HG02798 (cell line): ENCODE measurements around the gene FMNL2.

Experiments
- ATAC-seq: cut with Tn5 transposase; IDR thresholded peaks from one replicate; pipeline ENCODE4 v1.9.1; 2021; ENCODE audit warnings: mild to moderate bottlenecking; ENCODE audit not compliant: unreplicated experiment, poor library complexity

The FMNL2 gene

DNA sequence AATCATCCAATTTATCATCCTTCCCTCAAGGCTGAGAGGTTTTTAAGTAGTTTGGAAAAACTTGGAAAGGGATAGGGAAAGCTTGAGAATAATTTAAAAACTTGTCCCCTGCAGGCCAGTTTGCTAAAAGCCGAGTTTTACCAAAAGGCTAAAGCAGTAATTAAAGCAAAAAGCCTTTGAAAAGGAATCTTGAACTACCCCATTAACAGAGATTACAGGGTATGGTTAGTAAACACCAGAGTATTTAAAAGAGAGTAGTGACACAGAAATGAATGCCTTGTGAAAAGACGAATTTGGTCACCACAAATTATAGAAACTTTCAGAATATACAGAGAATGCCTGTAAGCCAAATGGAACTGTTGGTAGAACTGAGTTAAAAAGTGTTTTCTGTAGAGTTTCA lies 85.0 kb downstream of the FMNL2 start:
- no peak for ATAC-seq

DNA sequence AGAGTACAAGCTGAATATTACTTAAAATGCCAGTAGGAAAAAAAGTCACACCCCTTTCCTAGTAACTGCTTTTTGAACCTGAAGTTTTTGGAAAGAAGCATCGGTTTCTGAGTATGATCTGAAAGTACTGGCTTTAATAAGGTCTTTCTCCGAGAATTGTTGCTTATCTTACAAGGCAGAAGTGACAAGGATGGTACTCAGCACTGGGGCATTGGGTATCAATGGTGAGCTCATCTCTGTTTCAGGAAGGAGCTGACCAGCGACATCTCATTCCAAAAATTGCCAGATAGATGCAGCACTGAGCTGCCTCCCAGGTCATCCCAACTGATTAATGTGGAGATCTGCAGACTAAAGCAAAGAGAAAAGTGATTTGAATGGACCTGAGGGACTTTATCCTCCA lies 85.4 kb downstream of the FMNL2 start:
- ATAC-seq = no peak

DNA sequence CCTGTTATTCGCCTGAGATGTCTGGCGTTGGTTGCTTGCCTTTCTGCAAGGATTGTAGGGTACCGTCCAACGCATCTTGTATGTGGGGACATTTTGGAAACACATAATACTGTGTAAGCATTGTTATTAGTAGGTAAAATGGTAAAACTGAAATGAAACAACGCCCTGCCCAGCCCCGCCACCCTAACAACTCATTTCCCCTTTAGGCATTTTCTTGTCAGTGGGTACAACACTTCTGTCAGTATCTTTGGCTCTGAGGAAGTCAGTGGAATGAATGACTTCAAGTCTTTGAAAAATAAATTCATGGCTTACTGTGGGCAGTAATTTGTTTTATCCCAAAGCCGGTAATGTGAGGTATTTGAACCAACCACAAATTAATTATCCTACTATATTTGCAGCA lies 86.0 kb downstream of the FMNL2 start:
- no peak for ATAC-seq

DNA sequence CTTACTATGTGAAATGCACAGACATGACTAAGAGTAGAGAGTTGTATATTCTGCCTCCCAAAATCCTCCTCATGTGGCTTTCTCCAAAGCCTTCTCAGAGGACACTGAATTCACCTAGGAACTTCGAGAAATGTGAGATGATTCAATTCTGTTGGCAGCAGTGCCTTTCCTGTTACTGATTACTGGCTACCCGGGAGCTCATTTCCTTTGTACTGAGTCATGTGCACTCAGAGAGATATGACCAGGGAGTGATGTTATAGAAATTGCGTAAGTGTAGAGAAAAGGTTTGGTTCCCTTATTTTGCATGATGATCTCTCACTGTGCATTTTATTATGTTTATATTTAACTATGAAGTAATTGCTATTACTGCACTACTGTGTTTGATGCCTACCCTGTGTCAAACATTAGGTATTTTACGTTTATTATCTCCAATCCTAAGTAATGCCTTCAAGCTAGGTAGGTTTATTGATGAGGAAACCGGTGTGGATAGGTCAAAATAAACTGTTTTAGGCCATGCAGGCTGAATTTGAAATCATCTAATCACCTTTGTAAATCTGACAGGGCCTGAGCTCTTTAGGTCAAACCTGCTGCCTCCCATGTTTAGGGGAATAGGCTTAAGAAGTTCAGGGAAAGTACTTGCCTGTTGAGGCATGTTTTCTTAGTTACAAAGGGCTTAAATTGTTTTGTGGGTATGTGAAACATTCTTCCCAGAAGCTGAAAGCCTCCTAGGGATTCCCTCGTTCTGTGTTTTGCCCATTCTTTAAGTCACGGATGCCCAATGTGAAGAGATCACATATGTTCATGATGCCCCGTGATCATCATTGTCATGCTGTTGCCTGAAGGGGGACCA lies 86.8 kb downstream of the FMNL2 start:
- ATAC-seq = peak; percentile 59

DNA sequence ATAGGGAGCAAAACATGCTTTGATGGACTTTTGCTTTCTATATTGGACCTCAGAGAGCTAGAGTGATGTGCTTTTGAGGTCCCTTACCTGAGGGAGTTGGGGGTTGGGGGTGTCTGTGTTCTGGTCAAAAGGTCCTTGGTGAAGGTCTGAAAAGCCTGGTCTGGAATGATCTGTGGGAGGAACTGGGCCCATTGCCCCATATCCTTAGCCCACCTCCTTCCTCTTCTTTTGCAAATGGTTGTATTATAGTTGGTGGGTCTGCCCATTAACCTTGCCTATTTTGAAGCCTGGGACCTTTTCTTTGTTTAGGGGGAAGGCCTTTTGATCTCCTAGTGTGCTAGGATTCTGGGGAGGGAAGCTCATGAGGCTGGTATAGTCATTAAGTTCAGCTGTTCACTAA lies 88.7 kb downstream of the FMNL2 start:
- ATAC-seq = no peak

DNA sequence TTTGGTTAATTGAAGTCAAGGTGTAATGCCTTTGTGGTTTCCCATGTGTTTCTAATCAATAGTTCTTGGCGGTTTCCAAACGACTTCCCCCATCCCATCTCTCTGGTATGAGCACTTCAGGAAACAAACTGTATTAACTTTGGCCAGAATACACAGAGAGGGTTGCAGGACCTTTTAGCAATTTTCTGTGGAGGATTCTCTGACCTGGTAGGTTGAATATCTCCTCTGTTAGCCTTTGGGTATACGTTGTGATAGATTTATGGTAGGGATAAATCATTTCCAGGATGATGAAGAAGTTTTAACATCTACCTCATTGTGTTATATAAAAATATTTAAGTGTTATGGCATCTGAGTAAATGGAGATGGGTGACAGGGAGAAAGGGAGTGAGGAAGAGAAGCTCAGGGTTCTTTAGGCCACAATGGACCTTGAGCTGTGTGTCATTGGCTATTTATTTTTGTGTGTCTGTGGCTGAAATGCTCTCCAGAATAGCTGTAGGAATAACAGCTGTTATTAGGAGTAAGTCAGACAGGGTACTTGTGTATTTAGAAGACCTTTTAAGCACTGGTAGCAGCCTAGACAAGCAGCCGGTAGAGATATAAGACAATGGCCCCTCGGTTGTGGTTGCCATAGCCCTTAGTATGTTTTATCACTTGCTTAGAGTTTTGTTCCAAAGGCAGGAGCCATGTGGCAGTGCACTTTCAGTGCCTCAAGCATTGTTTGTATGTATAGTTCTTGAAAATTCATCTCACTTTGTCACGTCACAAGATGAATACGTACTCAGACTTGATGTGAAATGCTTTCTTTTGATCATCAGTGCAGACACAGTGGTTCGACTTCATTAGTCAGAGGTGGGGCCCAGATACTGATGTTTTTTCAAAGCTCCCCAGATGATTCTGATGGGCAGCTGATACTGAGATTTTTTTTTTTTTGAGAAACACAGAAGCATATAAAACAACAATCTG lies 91.1 kb downstream of the FMNL2 start:
- no peak for ATAC-seq

DNA sequence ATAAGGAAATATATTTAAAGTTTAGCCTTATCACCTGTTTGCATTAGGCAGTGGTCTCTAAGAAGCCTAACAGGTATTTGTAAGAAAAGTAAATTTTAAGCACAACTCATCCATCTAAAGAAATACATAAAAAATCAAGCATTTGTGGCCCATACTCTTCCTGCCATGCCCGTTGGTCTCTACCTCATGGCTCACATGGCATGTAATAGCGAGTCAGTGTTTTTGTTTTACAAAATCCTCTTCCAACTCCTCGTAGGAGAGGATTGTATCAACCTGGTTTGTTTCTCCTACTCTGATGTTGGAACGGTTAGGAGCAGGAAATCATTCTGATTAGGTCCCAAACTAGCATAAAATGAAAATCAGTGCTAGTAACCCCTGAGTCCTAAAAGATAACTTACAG lies 91.8 kb downstream of the FMNL2 start:
- ATAC-seq = no peak

DNA sequence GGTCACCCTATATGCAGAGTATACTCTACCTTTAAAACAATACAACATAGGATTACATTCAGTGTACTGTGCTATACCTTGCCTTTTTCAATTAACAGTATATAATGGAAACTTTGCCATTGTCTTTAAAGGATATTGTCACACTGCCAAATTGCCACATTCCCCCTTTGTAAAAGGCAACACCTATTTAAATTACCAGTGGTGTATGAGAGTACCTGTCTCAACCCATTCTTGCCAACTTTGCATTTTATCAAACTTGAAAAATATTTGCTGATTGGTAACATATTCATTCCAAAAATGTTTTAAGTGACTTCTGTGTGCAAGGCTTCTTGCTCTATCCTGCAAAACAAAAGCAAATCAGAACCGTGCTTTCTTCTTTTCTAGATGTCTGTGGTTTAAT lies 92.9 kb downstream of the FMNL2 start:
- no peak for ATAC-seq

DNA sequence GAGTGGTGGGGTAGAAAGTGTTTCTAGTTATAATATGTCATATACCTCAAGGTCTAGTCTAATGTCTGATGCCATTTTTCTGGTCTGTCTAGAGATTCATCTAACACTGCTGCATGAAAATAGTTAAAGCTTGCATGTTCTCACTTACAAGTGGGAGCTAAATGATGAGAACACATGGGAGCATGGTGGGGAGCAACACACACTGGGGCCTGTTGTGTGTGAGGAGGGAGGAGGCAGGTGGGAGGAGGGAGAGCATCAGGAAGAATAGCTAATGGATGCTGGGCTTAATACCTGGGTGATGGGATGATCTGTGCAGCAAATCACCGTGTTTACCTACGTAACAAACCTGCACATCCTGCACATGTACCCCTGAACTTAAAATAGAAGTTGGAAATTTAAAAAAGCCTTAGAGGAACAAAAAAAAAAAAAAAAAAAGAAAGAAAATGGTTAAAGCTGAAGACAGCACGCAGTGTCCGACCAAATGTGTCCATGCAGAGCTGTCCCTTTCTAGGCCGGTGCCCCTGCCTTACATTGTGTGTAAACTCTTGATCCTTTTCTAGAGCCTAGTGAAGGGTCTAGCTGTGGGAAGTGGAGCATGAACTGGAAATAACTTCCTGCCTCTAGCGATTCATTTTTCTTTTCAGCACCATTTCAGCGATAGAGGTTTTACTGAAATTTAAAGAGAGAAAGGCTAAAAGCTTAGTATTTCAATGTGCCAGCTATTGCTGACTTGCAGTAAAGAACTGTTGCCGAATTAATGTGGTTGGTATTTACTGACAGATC lies 94.0 kb downstream of the FMNL2 start:
- ATAC-seq = no peak

DNA sequence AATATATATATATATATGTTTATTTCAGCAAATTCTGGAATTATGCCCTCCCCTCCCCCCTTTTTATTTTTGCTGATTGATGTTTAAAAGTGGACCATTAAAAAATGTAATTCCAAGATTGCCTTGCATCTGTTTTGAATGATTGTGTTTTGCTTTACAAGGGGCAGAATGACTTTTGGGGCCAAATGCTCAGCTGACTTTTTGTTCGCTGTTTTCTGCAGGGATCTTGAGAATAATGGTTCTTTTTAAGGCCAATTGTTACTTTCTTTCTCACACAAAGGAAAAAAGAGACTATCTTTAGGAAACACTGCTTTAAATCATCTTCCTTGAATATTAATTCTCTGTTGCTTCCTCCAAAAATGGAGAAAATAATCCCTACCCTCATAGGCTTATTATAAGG lies 95.9 kb downstream of the FMNL2 start:
- no peak for ATAC-seq

DNA sequence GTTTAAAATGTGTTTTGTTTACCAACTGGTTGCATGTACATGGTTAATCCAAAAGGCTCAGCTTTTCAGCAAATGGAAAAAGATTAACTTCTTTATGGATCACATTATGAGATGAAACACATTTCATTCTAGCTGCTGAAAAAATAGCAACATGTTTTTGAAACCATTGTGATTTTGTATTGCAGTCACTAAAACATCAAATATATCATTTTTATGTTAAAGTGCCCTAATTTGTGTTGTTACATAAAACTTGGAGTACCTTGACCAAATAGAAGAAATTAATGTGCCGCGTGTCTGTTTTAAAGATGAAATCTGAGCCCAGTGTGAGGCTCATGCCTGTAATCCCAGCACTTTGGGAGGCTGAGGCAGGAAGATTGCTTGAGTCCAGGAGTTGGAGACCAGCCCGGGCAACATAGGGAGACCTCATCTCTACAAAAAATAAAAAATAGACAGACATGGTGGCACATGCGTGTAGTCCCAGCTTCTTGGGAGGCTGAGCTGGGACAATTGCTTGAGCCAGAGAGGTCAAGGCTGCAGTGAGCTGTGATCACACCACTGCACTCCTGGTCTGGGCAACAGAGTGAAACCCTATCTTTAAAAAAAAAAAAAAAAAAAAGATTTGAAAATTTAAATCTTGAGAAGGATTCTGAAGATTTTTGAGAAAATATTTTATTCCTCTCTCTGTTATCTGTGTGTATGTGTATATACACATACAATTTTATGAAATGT lies 96.6 kb downstream of the FMNL2 start:
- ATAC-seq = no peak

DNA sequence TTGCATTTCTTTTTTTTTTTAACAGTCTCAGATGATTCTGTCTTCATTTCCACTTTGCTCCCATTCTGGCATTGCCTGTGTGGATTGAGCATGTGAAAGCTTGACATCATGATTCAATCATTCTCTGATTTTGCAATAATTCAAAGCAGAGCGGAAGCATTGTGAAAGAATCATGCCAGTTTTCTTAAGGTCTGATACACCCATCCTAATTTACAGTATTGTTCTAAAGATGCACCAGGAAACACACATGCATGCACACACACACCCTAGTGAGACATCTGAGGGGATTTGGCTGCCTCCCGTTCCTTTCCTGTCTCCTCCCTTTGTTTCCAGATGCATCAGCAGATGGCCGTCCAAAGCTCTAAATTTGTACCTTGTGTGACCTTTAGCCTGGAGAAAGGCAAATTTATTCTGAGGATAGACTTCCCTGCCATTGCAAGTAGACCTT lies 97.3 kb downstream of the FMNL2 start:
- no peak for ATAC-seq

DNA sequence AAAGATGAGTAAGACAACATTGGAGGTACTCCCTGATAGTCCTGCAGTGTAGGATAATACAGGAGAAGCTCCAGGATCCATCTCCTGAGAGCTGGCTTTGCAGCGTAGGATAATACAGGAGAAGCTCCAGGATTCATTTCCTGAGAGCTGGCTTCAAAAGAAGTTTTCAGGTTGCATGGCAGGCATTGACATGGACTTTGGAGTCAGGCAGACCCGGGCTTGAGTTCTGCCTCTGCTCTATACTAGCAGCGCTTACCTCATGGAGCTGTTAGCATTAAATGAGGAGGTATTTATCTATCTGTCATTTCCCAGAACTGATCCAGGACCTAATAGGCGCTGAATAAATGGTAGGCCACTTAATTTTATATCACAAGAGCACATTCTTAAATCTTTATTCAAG lies 97.8 kb downstream of the FMNL2 start:
- no peak for ATAC-seq

DNA sequence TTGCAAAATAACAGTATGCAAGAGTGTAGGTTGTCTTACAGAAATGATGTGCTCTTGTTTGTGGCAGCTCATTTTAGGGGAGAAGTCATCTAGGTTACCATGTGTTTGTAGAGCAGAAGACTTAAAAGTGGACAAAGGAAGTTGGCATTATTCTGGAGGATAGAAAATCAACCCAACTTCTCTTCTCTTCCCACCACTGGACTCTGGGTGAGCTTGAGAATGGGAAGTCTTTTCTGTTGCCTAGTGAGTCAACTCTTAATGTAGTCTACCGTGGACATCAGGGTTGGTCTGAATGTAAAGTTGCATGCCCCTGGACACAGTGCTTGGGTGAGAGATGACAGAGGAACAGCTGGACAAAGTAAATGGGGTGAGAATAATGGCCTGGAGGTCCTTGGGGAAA lies 98.3 kb downstream of the FMNL2 start:
- ATAC-seq = no peak

DNA sequence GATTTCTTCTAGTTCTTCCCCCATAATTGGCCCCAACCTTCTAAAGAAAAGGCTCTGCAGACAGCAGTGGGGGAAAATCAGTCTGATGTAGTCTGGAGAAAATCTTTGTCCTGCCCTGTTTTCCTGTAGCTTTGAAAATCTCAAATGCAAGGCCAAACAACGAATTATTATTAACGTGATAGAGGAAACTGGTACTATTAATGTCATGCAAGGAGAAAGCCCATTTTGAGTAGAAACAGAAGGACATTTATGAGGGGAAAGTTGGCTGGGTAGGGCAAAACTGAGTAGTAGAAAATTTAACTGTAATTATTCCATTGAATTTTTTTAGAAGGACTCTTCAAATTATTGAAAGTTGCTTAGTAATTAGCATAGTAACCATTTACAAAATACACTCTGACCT lies 98.8 kb downstream of the FMNL2 start:
- ATAC-seq = no peak

DNA sequence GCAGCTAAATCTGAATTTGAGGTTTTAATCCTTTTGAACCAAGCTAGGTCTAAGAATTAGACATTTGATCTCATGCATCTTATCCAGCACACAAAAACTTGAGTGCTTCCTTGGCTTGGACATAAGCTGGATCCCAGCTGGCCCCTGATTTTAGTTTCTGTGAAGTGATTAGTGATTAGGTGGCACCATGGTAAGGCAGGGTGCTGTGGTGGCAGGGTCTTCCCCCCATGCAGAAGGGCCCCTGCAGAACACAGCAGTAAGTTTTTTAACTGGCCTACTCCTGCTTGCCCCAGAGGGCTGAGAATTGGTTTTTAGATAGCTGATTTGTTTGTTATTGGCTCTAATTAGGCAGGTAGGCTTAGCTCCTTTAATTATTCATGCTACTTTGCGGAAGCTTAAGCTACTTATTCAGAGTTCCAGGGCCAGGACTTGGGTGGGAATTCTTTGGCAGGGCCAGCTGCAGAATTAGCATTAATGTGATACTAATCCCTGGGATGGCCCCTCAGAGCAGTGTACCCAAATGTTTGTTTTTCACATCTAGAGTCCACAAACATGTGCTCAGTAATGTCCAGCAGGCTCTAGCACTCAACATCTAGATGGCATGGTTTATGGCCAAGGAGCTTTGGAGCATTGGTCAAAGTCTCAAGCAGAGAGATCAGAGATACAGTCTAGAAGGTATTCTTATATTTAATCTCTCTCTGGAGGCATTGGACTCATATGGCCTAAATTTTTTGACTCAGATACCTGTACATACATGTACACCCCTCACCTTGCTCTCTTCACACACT lies 99.6 kb downstream of the FMNL2 start:
- no peak for ATAC-seq

DNA sequence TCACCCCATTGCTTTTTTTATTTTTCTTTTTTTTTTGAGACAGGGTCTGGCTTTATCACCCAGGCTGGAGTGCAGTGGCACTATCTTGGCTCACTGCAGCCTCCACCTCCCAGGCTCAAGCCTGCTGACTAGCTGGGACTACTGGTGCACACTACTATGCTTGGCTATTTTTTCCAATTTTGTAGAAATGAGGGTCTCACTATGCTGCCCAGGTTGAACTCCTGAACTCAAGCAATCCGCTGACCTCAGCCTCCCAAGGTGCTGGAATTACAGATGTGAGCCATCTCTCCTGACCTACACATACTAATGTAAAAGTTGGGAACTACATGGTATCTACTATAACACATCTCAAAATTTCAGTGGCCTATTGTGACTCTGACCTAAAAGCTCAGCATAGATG lies 101.2 kb downstream of the FMNL2 start:
- no peak for ATAC-seq

DNA sequence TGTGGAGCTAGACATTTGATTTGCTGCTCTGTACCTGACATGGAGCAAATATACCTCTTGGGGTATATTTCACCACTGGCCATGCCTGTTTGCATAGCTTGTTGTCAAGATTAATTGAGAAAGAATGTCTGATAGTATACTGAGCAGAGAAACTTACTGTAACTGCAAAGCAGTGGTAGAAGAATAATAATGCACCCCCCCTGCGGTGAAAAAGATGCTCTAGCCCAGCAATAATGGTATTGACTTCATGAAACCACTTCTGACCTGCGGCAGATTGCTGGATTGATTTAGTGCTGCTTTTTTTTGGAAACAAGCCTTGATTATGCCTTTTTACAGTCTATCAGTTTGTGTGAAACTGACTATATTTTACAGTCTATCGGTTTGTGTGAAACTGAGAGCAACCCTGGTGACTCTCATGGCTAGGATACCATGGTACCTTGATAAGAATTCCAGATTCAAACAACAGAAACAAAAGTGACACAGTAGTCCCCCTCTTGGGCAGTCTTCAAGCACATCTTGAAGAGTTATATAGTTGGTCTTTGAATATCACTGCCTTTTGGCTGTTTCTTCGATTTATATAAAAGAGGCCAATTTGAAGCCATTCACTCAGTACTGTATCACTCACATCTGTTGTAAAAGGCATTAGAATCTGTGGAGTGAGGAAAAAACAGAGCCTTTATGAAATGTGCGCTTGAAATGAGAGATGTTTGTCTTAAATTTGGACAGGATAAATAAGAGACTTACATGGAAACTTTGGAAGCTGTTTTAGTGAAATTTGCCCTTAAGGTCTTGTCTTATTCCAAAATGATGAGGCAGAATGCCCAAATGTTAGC lies 102.5 kb downstream of the FMNL2 start:
- ATAC-seq = no peak
